Cardiac fibroblast (primary cell): ENCODE results near the gene ARL4C.

Experiments used
- DNase-seq, 2 donors: peaks; one replicate each; pipeline versions ENCODE4 v3.0.0 to v3.0.0-alpha.2; 2010; ENCODE audit warnings: low read depth in 2 of 2
- H3K4me3 ChIP-seq, 2 donors: replicated peaks in 1 of 2; 1 replicate in 1 of 2; 2 replicates in 1 of 2; pipeline ENCODE4 v1.5.1; 2011; ENCODE audit warnings: low read depth in 2 of 2, low read length in 2 of 2, mild to moderate bottlenecking in 2 of 2, moderate library complexity in 1 of 2
- CTCF ChIP-seq: IDR thresholded peaks from one replicate; pipeline ENCODE4 v1.5.1; 2011; ENCODE audit warnings: low read depth, mild to moderate bottlenecking, low read length, inconsistent platforms

Gene ARL4C

GRCh38 chr2:234493796-234494195 lies 3.1 kb downstream of the ARL4C start:
- TF ChIP-seq CTCF, result no peak
- no peak for DNase-seq
- no peak overlapping the region for H3K4me3 ChIP-seq

GRCh38 chr2:234492717-234493485 lies 4.0 kb downstream of the ARL4C start:
- TF ChIP-seq CTCF, result no peak
- no peak overlapping the region for H3K4me3 ChIP-seq
- no peak for DNase-seq

- no peak for DNase-seq
- no peak overlapping the region for H3K4me3 ChIP-seq
- TF ChIP-seq CTCF, result no peak
Measured at GRCh38 chr2:234491897-234492296, 5.0 kb downstream of the ARL4C start.

- no peak for DNase-seq
- no peak for TF ChIP-seq CTCF
- no peak overlapping the region for H3K4me3 ChIP-seq
Measured at GRCh38 chr2:234491281-234491680, 5.6 kb downstream of the ARL4C start.

- DNase-seq, result no peak
- H3K4me3 ChIP-seq, result no peak overlapping the region
- TF ChIP-seq CTCF, result no peak
Measured at GRCh38 chr2:234490271-234491091, 6.4 kb downstream of the ARL4C start.

GRCh38 chr2:234488913-234489451 lies 7.9 kb downstream of the ARL4C start:
- no peak for TF ChIP-seq CTCF
- DNase-seq, result no peak
- H3K4me3 ChIP-seq, result no peak overlapping the region
